GM12865 (cell line): ENCODE results near the gene ACIN1.

Experiments used
- DNase-seq: peaks from one replicate; pipeline ENCODE4 v3.0.0; 2010; ENCODE audit warnings: low read depth
- H3K4me3 ChIP-seq: 2 replicates; pipeline ENCODE4 v1.5.1; 2011; ENCODE audit warnings: mild to moderate bottlenecking, low read depth, low read length, control low read depth
- TF ChIP-seq, protein P1 (sequence below): IDR thresholded peaks from 2 replicates; pipeline ENCODE4 v1.5.1; 2011; ENCODE audit warnings: low read length, control low read depth, low read depth, inconsistent platforms; ENCODE audit not compliant: insufficient read depth; ENCODE audit errors: missing control alignments

Gene ACIN1

DNA sequence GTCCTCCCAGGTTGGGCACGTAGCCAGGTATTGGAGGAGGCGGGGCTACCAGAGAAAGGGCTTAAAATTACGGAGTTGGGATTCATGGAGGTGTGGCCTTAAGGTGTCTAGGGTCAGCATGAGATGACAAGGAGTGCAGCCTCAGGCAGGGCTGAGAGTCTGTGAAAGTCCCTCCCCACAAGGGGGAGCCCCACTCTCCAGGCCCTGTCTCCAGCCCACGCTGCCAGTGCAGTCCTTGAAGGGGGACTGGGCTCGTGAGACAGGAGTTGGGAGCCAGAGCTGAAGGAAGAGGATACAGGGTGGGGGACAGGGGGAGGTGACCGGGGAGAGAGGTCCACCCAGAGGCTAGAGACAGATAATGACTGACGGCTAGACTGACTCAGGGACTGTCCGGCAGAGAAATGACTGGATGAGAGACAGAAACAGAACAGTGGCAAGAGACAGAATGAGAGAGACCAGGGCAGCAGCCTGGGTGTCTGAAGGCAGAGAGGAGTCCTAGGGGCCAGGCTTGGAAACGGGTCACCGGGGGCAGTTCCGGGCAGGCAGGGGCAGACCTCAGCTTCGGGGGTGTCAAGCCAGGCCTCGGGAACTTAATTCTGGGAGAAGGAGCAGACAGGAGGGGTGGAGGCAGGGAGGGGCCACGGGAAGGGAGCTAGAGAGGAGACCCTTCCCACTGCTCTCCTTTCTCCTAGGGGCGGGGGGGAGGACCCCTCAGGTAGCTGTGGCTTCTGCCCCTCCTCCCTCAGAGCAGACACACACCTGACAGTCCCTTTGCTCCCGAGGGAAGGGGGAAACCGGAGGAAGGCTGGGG is 38.6 kb downstream of the ACIN1 start:
- H3K4me3 ChIP-seq = no peak overlapping the region
- DNase-seq = peak; percentile 77
- TF ChIP-seq, protein P1, sequence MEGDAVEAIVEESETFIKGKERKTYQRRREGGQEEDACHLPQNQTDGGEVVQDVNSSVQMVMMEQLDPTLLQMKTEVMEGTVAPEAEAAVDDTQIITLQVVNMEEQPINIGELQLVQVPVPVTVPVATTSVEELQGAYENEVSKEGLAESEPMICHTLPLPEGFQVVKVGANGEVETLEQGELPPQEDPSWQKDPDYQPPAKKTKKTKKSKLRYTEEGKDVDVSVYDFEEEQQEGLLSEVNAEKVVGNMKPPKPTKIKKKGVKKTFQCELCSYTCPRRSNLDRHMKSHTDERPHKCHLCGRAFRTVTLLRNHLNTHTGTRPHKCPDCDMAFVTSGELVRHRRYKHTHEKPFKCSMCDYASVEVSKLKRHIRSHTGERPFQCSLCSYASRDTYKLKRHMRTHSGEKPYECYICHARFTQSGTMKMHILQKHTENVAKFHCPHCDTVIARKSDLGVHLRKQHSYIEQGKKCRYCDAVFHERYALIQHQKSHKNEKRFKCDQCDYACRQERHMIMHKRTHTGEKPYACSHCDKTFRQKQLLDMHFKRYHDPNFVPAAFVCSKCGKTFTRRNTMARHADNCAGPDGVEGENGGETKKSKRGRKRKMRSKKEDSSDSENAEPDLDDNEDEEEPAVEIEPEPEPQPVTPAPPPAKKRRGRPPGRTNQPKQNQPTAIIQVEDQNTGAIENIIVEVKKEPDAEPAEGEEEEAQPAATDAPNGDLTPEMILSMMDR = peak; percentile 88

DNA sequence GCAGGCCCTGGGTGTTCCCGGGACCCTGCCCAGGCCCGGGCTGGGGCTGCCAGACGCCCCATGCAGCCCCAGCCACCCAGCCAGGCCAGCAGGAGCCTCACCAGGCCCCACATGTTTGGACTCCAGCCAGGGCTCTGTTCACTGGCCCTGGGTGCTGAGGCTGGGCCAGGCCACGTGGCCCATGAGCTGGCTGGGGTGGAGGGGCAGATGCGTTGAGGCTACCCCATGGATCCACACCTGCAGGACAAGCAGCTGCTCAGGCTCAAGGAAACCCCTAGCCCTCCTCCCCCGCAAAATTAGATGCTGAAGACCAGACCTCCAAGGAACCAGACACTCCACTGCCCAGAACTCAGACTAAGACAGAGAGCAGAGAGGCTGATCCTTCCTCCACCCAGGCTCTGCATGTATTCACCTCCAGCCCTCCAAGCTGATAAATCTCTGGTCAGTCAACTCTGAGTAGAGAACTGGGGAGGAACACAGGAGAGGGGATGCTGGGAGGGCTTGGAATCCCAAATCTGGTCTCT is 39.3 kb downstream of the ACIN1 start:
- DNase-seq = no peak
- no peak overlapping the region for H3K4me3 ChIP-seq
- TF ChIP-seq, protein P1 = no peak

DNA sequence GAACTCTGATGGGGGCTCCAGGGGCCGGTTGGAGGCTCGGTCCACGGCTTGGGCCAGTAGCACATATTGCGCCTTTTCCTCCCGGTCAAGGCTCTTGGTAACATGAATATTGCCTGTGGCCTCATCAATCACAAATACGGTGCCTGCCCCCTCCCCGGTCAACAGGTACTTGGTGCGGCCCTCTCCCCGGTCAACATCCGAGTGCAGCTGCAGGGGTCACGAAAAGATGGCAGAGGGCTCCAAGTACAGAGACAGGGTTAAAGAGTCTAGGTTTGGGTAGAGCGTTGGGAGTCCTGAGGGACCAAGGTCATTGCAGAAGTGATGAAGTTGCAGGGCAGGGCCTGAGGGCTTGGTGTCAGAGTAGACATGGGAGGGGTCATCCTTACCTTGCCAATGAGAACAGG is 39.8 kb downstream of the ACIN1 start:
- no peak overlapping the region for H3K4me3 ChIP-seq
- TF ChIP-seq, protein P1 = no peak
- DNase-seq = no peak

DNA sequence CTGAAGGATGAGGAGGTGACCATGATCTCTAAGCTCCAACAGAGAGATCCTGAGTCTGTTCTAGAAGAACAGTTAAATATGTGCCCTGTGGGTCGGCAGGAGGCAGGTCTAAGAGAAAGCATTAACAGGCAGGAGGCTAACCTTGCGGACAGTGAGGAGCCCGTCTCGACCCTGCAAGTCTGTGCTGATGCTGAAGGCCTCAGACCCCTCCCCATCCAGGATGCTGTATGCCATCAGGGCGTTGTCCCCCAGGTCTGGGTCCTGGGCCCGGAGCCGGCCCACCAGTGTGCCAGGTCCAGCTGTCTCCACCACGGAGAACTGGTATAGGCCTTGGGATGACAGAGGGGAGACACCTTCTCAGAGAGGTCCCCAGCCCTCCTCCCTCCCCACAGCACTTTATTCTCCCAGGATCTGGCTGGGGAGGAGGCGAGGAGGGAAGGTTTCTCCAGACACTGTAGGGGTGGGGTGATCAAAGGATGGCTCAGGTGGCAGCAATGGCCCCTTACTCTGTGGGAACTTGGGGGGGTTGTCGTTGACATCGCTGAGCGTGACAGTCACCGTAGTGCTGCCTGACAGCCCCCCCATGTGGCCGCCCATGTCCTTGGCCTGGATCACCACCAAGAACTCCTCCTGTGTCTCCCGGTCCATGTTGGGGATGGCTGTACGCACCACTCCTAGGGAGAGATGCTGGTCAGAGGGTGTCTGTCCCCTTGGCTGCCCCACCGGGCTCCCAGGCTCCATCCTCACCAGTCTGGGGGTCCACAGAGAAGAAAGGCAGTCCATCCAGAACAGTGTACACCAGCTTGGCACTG is 40.7 kb downstream of the ACIN1 start:
- H3K4me3 ChIP-seq = no peak overlapping the region
- TF ChIP-seq, protein P1 = peak; percentile 38
- no peak for DNase-seq

DNA sequence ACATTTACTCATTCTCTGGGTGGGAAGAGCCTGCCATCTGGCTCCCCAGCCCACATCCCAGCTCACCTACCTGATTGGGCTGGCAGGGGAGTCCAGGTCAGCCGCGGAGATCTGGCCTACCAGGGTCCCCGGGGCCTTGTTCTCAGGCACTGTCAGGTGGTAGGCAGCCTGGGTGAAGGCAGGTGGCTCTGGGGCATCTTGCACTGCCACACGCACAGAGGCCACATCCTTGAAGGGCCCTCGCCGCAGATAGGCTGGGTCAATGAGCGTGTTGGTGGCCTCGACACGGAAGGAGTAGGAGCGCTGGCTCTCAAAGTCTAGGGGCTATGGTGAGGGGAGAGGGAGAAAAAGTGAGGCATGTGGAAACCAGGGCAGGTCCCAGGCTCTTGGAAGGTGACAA is 41.5 kb downstream of the ACIN1 start:
- no peak overlapping the region for H3K4me3 ChIP-seq
- no peak for DNase-seq
- TF ChIP-seq, protein P1 = no peak

DNA sequence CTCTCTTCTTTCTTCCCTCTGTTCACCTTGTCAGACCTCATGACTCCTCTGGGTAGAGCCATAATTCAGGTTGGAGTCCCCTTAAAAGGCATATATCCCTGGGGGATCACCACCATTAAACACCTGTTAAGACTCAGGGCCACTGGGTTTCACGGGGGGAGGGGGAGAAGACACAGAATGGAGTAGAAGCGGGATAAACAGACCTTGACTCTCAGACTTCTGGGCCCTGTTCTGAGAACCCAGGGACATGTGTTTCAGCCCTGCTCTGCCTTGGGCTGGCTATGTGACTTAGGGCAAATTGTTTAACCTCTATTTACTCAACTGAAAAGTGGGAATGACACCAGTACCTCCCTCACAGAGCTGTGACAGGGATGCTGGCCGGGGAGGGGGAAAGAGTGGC is 42.3 kb downstream of the ACIN1 start:
- DNase-seq = no peak
- TF ChIP-seq, protein P1 = no peak
- H3K4me3 ChIP-seq = no peak overlapping the region
